Tibial nerve (tissue), 4 donors: ENCODE measurements around the gene LRRTM4. TPM values are rescaled to one million over a fixed set of nuclear protein-coding genes. Genes with fewer than 3 reads are reported as not detected.

Source experiments
- small RNA-seq: library from RNA; depleted of rRNA; stranded (forward); fragments of <200 nt; gene quantifications from one replicate; pipeline ENCODE3, GENCODE V24; 2016
- total RNA-seq, 4 donors: library from RNA; depleted of rRNA; stranded (reverse); fragments of >200 nt; gene quantifications; one replicate each; pipeline ENCODE4 v1.1.0, GENCODE V29; 2016

The LRRTM4 gene
- total RNA-seq, 4 donors from 2014 or later: 2.9 to 8.1 (median 7.6) TPM

Small RNA genes lying within 50 kb of the gene (small RNA-seq; reads per million reads assigned to genes)
- gene RNA5SP98: not detected
